Measurements from ENCODE around the gene PGBD4. TPM values are rescaled to one million over a fixed set of nuclear protein-coding genes. Genes with fewer than 3 reads are reported as not detected.
"Not testable (repeated sequence)": the region's sequence is repeated elsewhere in the genome, so short reads cannot be mapped to it uniquely, and the experiment has no call there.

Gene PGBD4
- total and polyA plus RNA-seq, 2 donors = 0.96 to 1.9 TPM

DNA sequence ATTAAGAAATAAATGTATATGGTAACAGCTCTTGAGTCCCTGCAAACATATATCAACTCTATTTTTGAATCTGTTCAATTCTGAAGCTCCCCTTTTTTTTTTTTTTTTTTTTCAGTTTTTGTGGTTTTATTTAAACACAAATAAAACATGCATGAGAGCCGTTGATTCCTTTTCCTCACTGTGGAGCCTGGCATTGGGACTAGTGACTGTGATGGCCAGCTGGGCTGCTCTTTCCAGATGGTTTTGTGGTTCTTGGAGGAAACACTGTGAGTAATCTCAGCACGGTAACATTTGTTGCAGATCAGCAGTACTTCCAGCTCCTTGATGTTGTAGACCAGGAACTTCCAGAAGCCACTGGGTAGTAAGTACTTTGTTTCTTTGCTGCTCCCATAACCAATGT is 16.1 kb upstream of the PGBD4 start:
- Histone ChIP-seq H3K27ac (ENCODE audit: low read depth) (no peak overlapping the region), H3K4me3 (ENCODE audit: low read depth, low read length) (no peak overlapping the region), H3K4me1 (ENCODE audit: insufficient read depth) (no peaks in the 10 kb centered on the region), H3K36me3 (ENCODE audit: insufficient read depth) (peaks cover 3% of the 10 kb centered on the region)
- no peak for DNase-seq (ENCODE audit: extremely low spot score)
- 77% methylated on average over 2 of the region's 2 CpGs for WGBS

DNA sequence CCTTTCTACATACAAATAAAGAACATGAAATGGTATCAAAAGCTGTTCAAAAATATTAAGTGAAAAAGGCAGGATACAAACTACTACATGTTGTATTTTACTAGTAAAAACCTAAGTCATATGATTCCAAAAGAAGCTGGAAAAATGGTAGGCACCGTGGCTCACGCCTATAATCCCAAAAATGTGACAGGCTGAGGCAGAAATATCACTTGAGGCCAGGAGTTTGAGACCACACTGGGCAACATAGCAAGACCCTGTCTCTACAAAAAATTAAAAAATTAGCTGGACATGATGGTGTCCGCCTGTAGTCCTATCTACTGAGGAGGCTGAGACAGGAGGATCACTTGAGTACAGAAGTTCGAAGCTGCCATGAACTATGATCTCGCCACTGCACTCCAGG is 2.0 kb upstream of the PGBD4 start:
- peaks cover 2% of the 10 kb centered on the region for H3K4me1 ChIP-seq (ENCODE audit: insufficient read depth)
- H3K27ac ChIP-seq (ENCODE audit: low read depth) = no peak overlapping the region
- 96% methylated on average over 5 of the region's 5 CpGs for WGBS
- no peaks in the 10 kb centered on the region for H3K36me3 ChIP-seq (ENCODE audit: insufficient read depth)
- no peak for DNase-seq (ENCODE audit: extremely low spot score)
- no peak overlapping the region for H3K4me3 ChIP-seq (ENCODE audit: low read depth, low read length)

DNA sequence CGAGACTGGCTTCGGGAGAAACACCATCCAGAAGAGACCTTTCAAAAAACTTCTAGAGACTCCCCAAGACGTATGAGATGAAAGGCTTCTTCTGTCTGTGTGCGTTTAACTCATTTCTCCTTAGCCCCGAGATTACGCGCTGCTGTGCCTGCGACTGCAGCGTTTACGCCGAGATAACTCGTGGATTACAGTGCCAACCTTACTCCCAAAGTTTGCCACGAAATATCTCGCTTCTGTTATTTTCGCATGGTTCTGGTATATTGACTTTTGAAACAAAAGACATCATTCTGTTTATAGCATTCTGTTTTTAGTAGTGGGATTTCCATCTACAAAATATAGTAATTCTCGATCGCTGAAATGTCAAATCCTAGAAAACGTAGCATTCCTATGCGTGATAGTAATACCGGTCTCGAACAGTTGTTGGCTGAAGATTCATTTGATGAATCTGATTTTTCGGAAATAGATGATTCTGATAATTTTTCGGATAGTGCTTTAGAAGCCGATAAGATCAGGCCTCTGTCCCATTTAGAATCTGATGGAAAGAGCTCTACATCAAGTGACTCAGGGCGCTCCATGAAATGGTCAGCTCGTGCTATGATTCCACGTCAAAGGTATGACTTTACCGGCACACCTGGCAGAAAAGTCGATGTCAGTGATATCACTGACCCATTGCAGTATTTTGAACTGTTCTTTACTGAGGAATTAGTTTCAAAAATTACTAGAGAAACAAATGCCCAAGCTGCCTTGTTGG is 467 bp downstream of the PGBD4 start:
- 20% methylated on average over 29 of the region's 29 CpGs for WGBS
- no peak for DNase-seq (ENCODE audit: extremely low spot score)

DNA sequence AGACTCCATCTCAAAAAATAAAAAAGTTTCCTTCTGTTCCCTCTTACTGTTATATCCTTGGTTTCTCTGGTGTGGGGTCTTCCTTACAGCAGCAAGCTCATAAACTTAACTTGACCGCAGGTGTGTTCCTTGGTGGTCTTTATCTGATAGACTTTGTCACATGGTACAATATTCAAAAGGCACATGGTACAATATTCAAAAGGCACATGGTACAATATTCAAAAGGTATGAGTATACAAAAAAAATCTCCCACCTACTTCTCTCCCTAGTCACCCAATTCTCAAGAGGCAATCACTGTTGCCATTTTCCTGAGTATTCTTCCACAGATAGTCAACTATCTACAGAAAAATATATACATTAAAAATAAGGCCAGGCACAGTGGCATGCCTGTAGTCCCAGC is 4.5 kb downstream of the PGBD4 start:
- 92% methylated on average over 1 of the region's 1 CpG for WGBS
- no peak for DNase-seq (ENCODE audit: extremely low spot score)
- Histone ChIP-seq H3K4me1 (ENCODE audit: insufficient read depth) (peaks cover 2% of the 10 kb centered on the region), H3K4me3 (ENCODE audit: low read depth, low read length) (no peak overlapping the region), H3K27ac (ENCODE audit: low read depth) (no peak overlapping the region), H3K36me3 (ENCODE audit: insufficient read depth) (no peaks in the 10 kb centered on the region)

More for the DNA sequence above, 467 bp downstream of the PGBD4 start:
- H3K4me1 ChIP-seq (ENCODE audit: insufficient read depth) = peaks cover 2% of the 10 kb centered on the region
- peak overlapping the region; percentile 62 for H3K27ac ChIP-seq (ENCODE audit: low read depth)
- no peaks in the 10 kb centered on the region for H3K36me3 ChIP-seq (ENCODE audit: insufficient read depth)
- peak overlapping the region; percentile 91 for H3K4me3 ChIP-seq (ENCODE audit: low read depth, low read length)

DNA sequence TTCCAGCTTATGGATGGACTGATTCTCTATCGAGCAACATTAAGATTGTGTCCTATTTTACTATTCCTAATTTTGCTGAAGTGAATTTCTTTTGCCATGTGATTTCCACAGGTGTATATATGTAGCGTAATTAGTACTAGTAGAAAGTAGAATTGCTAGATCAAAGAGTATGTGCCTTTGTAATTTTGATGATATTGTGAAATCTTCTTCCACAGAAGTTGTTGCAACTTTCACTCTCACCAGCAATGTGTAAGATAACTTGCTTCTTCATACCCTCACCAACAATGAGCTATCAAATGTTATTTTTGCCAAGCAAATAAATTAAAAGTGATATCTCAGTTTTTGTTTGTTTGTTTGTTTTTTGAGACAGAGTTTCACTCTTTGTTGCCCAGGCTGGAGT is 5.4 kb downstream of the PGBD4 start:
- Histone ChIP-seq H3K4me1 (ENCODE audit: insufficient read depth) (peaks cover 2% of the 10 kb centered on the region), H3K27ac (ENCODE audit: low read depth) (no peak overlapping the region), H3K4me3 (ENCODE audit: low read depth, low read length) (no peak overlapping the region), H3K36me3 (ENCODE audit: insufficient read depth) (no peaks in the 10 kb centered on the region)
- DNase-seq (ENCODE audit: extremely low spot score) = no peak
- 87% methylated on average over 2 of the region's 2 CpGs for WGBS

DNA sequence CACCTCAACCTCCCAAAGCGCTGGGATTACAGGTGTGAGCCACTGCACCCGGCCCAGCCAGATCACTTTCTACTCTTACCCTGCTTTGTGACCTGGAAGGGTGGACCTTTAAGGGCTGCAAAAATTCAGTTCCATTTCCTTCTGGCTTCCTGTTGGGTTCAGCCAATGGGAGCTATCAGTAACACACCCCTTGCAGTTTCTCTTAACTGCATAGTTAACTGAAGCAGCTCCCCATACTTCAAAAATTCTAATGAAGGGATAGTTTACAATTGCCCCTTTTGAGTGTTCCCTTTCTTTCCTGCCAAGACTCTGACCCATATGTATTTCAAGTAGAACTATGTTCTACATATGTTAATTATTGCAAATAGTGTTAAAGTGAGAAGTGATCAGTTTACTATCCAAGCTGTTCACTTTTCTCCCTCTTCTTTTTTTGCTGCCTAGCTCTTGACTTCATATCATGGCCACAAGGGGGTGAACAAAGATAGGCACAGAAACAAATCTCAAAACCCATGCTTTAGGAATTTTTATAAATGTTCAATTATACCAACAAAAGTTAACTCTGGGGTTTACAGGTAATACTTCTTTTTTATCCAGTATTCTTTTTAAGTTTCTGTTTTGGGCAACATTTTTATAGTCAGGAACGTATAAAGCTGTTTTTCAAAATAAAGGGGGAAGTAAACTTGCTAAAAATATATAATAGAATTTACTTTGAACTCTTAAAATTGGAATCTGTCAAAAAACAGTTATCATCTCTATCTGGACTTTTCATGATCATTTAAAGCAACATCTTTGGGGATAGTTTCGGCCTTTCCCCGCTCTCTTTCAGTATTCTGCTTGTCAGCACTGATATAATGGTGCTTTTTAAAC is 8.1 kb downstream of the PGBD4 start:
- no peak overlapping the region for H3K27ac ChIP-seq (ENCODE audit: low read depth)
- 61% methylated on average over 5 of the region's 5 CpGs for WGBS
- H3K4me1 ChIP-seq (ENCODE audit: insufficient read depth) = no peaks in the 10 kb centered on the region
- H3K4me3 ChIP-seq (ENCODE audit: low read depth, low read length) = no peak overlapping the region
- no peak for DNase-seq (ENCODE audit: extremely low spot score)
- no peaks in the 10 kb centered on the region for H3K36me3 ChIP-seq (ENCODE audit: insufficient read depth)

DNA sequence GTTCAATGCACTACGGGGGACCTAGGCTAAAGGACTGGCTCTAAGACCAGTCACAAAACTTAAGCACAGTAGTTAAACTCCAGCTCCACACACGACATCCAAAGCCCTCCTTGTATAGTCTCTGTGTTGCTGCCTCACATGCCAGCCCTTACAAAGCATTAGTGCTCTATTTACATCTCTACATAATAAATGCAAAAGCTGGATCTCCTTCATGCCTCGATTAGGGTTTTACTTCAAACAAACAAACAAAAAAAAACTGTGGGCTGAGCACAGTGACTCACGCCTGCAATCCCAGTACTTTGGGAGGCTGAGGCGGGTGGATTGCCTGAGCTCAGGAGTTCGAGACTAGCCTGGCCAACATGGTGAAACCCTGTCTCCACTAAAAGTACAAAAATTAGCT is 9.6 kb downstream of the PGBD4 start:
- Histone ChIP-seq H3K27ac (ENCODE audit: low read depth) (no peak overlapping the region), H3K36me3 (ENCODE audit: insufficient read depth) (no peaks in the 10 kb centered on the region), H3K4me3 (ENCODE audit: low read depth, low read length) (no peak overlapping the region), H3K4me1 (ENCODE audit: insufficient read depth) (no peaks in the 10 kb centered on the region)
- DNase-seq (ENCODE audit: extremely low spot score) = no peak
- 55% methylated on average over 6 of the region's 6 CpGs for WGBS

DNA sequence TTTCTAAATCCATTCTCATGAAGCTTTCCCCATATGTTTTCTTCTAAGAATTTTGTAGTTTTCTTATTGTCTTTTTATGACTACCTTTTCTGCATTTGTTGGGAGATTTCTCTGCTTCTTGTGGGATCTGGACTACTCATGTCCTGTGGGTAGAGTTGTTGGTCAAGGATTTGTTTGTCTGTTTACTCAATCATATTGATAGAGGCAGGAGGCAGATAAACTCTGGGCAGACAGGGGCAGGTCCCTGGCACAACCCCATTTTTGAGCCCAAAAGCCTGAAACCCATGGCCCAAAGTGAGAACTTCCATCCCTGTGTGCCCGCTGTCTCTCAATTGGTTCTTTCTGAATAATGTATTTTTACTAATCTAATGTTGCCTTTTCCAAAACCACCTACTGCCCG is 12.3 kb downstream of the PGBD4 start:
- DNase-seq (ENCODE audit: extremely low spot score) = no peak
- H3K27ac ChIP-seq (ENCODE audit: low read depth) = no peak overlapping the region
- no peaks in the 10 kb centered on the region for H3K4me1 ChIP-seq (ENCODE audit: insufficient read depth)
- no peaks in the 10 kb centered on the region for H3K36me3 ChIP-seq (ENCODE audit: insufficient read depth)
- H3K4me3 ChIP-seq (ENCODE audit: low read depth, low read length) = no peak overlapping the region
- WGBS = 47% methylated on average over 2 of the region's 2 CpGs

DNA sequence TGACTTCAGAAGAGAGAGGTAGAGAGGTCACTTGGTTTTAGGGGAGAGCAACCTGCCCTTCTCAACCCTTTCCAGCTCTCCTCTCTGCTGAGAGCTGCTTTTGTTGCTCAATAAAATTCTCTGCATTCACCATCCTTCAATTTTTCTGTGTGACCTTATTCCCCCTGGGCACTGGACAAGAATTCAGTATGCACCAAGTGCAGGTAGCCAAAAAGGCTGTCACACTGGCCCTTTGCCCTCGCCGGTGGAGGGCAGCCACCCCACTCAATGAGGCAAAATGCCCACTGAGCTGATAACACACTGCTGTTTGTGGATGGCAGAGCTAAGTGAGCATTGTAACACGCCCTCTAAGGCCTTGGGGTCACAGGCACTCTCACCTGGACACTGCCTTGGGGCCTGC is 12.9 kb downstream of the PGBD4 start:
- Histone ChIP-seq H3K27ac (ENCODE audit: low read depth) (no peak overlapping the region), H3K36me3 (ENCODE audit: insufficient read depth) (no peaks in the 10 kb centered on the region), H3K4me1 (ENCODE audit: insufficient read depth) (no peaks in the 10 kb centered on the region), H3K4me3 (ENCODE audit: low read depth, low read length) (no peak overlapping the region)
- WGBS = 83% methylated on average over 3 of the region's 3 CpGs
- DNase-seq (ENCODE audit: extremely low spot score) = no peak

DNA sequence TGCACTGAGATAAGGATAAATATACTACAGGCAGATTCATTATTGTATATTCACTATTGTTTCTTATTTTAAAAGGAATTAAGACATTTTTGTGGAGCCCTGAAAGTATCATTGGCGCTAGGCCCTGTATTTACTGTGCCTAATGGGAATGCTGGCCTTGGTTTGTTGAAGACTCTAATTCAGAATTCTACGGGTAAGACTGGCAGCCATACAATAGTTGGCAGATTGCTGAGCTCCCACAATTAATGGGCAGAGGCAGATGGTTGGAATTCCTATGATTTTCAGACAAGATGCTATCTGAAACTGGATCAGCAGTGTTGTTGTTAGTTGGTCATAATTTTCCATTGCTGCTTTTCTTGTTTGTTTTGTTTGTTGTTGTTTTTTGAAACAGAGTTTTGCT is 14.7 kb downstream of the PGBD4 start:
- 72% methylated on average over 2 of the region's 2 CpGs for WGBS
- no peaks in the 10 kb centered on the region for H3K4me1 ChIP-seq (ENCODE audit: insufficient read depth)
- no peak overlapping the region for H3K4me3 ChIP-seq (ENCODE audit: low read depth, low read length)
- no peak overlapping the region for H3K27ac ChIP-seq (ENCODE audit: low read depth)
- no peak for DNase-seq (ENCODE audit: extremely low spot score)
- H3K36me3 ChIP-seq (ENCODE audit: insufficient read depth) = no peaks in the 10 kb centered on the region

DNA sequence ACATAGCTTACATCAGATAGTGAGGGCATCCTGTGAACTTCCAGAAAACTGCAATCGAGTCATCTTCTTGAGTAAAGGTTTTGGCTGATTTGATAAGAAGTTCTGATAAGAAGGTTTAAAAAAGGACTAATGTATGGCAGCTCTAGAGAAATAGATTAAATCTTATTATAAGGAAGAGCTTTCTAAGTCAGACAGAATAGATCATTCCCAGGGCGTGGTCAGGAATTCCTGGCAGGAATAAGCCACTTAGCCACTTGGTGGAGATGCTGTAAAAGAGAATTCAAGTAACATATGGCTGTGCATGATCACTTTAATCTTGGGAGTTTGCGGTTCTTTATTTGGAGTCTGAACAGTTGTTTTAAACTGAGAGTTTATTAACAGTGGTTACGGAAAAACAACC is 17.4 kb downstream of the PGBD4 start:
- DNase-seq (ENCODE audit: extremely low spot score) = no peak
- H3K4me1 ChIP-seq (ENCODE audit: insufficient read depth) = no peaks in the 10 kb centered on the region
- WGBS = 44% methylated on average over 4 of the region's 4 CpGs
- no peak overlapping the region for H3K27ac ChIP-seq (ENCODE audit: low read depth)
- H3K4me3 ChIP-seq (ENCODE audit: low read depth, low read length) = no peak overlapping the region
- H3K36me3 ChIP-seq (ENCODE audit: insufficient read depth) = no peaks in the 10 kb centered on the region

DNA sequence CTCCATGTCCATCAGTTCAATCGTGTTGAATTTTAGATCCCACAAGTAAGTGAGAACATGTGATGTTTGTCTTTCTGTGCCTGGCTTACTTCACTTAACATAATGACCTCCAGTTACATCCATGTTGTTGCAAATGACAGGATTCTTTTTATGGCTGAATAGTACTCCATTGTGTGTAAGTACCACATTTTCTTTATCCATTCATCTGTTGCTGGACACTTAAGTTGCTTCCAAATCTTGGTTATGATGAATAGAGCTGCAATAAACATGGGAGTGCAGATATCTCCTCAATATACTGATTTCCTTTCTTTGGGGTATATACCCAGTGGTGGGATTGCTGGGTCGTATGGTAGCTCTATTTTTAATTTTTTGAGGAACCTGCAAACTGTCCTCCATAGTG is 18.5 kb downstream of the PGBD4 start:
- 68% methylated on average over 2 of the region's 2 CpGs for WGBS
- not testable (repeated sequence) for H3K4me3 ChIP-seq (ENCODE audit: low read depth, low read length); DNase-seq (ENCODE audit: extremely low spot score); H3K27ac ChIP-seq (ENCODE audit: low read depth); H3K36me3 ChIP-seq (ENCODE audit: insufficient read depth); H3K4me1 ChIP-seq (ENCODE audit: insufficient read depth)

DNA sequence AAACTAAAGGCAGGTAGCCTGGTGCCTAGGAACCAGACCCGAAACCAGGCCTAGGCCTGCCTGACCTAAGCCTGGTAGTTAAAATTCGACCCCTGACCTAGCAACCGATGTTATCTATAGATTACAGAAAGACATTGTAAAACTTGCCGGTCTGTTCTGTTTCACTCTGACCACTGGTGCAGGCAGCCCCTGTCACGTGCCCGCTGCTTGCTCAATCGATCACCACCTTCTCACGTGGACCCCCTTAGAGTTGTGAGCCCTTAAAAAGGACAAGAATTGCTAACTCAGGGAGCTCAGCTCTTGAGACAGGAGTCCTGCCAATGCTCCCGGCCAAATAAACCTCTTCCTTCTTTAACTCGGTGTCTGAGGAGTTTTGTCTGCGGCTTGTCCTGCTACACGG is 19.9 kb downstream of the PGBD4 start:
- not testable (repeated sequence) for H3K27ac ChIP-seq (ENCODE audit: low read depth); H3K4me1 ChIP-seq (ENCODE audit: insufficient read depth); DNase-seq (ENCODE audit: extremely low spot score); H3K36me3 ChIP-seq (ENCODE audit: insufficient read depth); H3K4me3 ChIP-seq (ENCODE audit: low read depth, low read length)
- 47% methylated on average over 12 of the region's 12 CpGs for WGBS

DNA sequence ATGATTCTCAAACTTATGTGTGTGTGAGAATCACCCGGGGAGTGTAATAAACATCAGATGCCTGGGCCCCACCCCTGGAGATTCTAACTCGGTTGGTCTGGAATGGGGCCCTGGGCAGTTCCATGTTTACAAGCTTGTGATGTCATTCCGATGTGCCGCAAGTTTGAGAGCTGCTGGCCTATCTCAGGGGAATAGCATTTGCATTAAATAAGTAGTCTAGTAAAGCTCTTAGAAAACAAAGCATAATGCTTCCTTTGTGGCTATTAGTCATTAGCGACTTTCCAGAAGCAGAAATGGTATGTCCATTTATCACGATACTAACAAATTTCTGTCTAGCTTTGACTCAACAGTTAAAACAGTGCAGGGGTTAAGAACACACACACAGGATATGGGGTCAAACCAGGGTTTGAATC is 20.9 kb downstream of the PGBD4 start:
- WGBS = 41% methylated on average over 6 of the region's 6 CpGs
- H3K27ac ChIP-seq (ENCODE audit: low read depth) = no peak overlapping the region
- no peak for DNase-seq (ENCODE audit: extremely low spot score)

More for the DNA sequence above, 20.9 kb downstream of the PGBD4 start:
- Histone ChIP-seq H3K36me3 (ENCODE audit: insufficient read depth) (no peaks in the 10 kb centered on the region), H3K4me3 (ENCODE audit: low read depth, low read length) (no peak overlapping the region), H3K4me1 (ENCODE audit: insufficient read depth) (no peaks in the 10 kb centered on the region)

All from urinary bladder (tissue), 4 donors.